Muscle layer of duodenum (tissue), 2 donors: ENCODE measurements around the gene B3GAT3.
"Not testable (repeated sequence)": the region's sequence is repeated elsewhere in the genome, so short reads cannot be mapped to it uniquely, and the experiment has no call there.

Source experiments
- H3K27ac ChIP-seq: one replicate; pipeline ENCODE4 v1.7.0; 2013; ENCODE audit warnings: mild to moderate bottlenecking, low read length
- H3K27me3 ChIP-seq: one replicate; pipeline ENCODE4 v1.7.0; 2013; ENCODE audit warnings: low read depth, mild to moderate bottlenecking, control low read depth, low read length
- H3K36me3 ChIP-seq, 2 donors: one replicate each; pipeline ENCODE4 v1.7.0; 2013; ENCODE audit warnings: low read length in 2 of 2, control low read depth in 1 of 2, mild to moderate bottlenecking in 1 of 2; ENCODE audit not compliant: insufficient read depth in 2 of 2, control insufficient read depth in 1 of 2
- H3K4me1 ChIP-seq, 2 donors: one replicate each; pipeline ENCODE4 v1.7.0; 2013; ENCODE audit warnings: low read length in 2 of 2, mild to moderate bottlenecking in 2 of 2, control low read depth in 1 of 2, moderate library complexity in 1 of 2; ENCODE audit not compliant: insufficient read depth in 2 of 2, control insufficient read depth in 1 of 2
- H3K4me3 ChIP-seq, 2 donors: one replicate each; pipeline ENCODE4 v1.7.0; 2013; ENCODE audit warnings: low read length in 2 of 2, low read depth in 1 of 2, mild to moderate bottlenecking in 1 of 2
- H3K9me3 ChIP-seq, 2 donors: one replicate each; pipeline ENCODE4 v1.7.0; 2013; ENCODE audit warnings: low read length in 2 of 2, control low read depth in 1 of 2, mild to moderate bottlenecking in 1 of 2; ENCODE audit not compliant: control insufficient read depth in 1 of 2
- donor health status: healthy.

Gene B3GAT3

DNA sequence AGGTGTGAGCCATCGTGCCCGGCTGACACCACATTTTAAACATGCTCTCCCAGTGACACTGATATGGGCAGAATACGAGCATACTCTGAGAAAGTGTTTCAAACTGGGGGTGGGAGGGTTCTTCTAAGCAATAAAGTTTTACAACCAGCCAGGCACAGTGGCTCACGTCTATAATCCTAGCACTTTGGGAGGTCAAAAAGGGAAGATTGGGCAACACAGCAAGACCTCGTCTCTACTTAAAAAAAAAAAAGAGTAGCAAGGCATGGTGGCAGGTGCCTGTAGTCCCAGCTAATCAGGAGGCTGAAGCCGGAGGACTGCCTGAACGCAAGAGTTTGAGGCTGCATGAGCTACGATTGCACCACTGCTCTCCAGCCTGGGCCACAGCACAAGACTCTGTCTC lies 22.4 kb upstream of the B3GAT3 start:
- peaks cover 15 to 42% of the 10 kb centered on the region in 2 donors for H3K36me3 ChIP-seq
- no peak overlapping the region for H3K27ac ChIP-seq
- H3K27me3 ChIP-seq, result no peaks in the 10 kb centered on the region
- H3K9me3 ChIP-seq, result no peaks in the 10 kb centered on the region
- peaks cover 6 to 25% of the 10 kb centered on the region in 2 donors for H3K4me1 ChIP-seq
- H3K4me3 ChIP-seq, result no peak overlapping the region

DNA sequence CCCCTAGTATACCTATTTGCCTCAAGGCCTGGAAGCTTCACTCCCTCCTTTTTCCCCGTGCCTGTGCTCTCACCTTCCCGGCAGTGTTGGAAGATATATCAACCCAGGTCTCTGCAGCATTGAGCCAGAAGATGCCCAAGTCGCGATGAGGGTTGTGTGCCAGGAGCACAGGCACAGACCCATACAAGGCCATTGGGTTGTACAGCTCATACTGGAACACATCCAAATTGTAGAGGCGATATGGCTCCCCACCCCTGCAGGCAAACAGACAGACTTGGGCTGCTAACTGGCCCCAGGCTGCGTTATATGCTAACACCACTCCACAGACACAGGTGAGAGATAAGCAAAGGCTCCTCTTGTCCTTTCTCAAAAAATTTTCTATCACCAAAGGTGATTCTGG lies 10.7 kb upstream of the B3GAT3 start:
- Histone ChIP-seq H3K27ac (no peak overlapping the region), H3K9me3 (no peaks in the 10 kb centered on the region), H3K27me3 (no peaks in the 10 kb centered on the region), H3K4me1 (no peaks in the 10 kb centered on the region), H3K36me3 (peaks cover 66 to 79% of the 10 kb centered on the region in 2 donors), H3K4me3 (no peak overlapping the region)

- H3K4me1 ChIP-seq, result no peaks in the 10 kb centered on the region
- H3K27me3 ChIP-seq, result no peaks in the 10 kb centered on the region
- H3K36me3 ChIP-seq, result peaks cover 65 to 76% of the 10 kb centered on the region in 2 donors
- H3K4me3 ChIP-seq, result no peak overlapping the region
- H3K27ac ChIP-seq, result no peak overlapping the region
- no peaks in the 10 kb centered on the region for H3K9me3 ChIP-seq
These were observed 5.9 kb upstream of the B3GAT3 start for GRCh38 chr11:62627713-62628112.

- Histone ChIP-seq H3K9me3 (no peaks in the 10 kb centered on the region), H3K36me3 (peaks cover 23 to 29% of the 10 kb centered on the region in 2 donors), H3K27ac (peak overlapping the region; percentile 90), H3K27me3 (no peaks in the 10 kb centered on the region), H3K4me3 (peak overlapping the region; percentile 81 to 94), H3K4me1 (peaks cover 9% of the 10 kb centered on the region in 2 donors)
These were observed 797 bp upstream of the B3GAT3 start for GRCh38 chr11:62622476-62623089.

DNA sequence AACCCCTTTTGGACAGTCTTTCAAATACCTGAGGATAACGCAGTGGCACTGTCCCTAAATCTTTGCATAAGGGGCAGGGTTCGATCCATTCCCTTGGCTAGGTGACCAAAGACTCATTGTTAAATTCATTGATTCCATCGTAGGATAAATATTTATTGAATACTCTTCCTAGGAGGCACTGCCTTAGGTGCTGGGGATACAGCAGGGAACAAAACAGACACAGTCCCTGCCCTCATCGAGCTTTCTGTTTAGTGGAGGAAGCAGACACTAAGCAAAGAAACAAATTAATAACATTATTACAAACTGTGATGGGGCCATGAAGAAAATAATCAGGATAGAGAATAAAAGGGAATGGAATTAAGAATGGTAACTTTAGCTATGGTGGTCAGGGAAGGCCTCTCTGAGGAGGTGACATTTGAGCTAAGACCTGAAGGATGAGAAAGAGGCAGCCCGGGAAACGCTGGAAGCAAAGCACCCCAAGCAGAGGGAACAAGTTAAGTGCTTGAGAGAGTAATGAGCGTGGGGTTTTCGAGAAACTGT lies 689 bp downstream of the B3GAT3 start:
- peaks cover 9% of the 10 kb centered on the region in 2 donors for H3K4me1 ChIP-seq
- peaks cover 11 to 28% of the 10 kb centered on the region in 2 donors for H3K36me3 ChIP-seq
- H3K4me3 ChIP-seq, result peak overlapping the region; percentile 81 to 94
- H3K27ac ChIP-seq, result peak overlapping the region; percentile 92
- H3K27me3 ChIP-seq, result no peaks in the 10 kb centered on the region
- H3K9me3 ChIP-seq, result no peaks in the 10 kb centered on the region

GRCh38 chr11:62616957-62617356 lies 4.8 kb downstream of the B3GAT3 start:
- H3K27me3 ChIP-seq, H3K4me3 ChIP-seq, H3K27ac ChIP-seq, H3K9me3 ChIP-seq: not testable (repeated sequence)
- Histone ChIP-seq H3K36me3 (peaks cover 7 to 15% of the 10 kb centered on the region in 2 donors), H3K4me1 (peaks cover 9 to 14% of the 10 kb centered on the region in 2 donors)

DNA sequence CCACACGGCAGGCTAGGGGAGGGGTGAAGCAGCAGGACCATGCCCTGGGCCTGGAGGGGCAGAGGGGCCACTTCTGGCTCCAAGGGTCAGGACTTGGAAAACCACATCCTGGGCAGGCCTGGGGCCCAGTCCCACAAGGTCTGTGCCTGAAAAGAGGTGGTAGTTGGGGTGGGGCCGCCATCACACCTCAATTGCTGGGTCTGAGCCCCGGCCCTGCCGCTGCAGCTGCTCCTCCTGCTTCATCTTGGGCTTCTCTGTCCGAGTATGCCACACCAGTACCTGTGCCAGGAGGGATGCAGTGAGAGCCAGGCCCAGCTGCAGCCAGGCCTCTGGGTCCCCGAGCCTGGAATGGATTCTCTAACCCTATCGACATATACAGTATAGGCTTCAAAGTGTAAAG lies 6.3 kb downstream of the B3GAT3 start:
- Histone ChIP-seq H3K4me3 (no peak overlapping the region), H3K4me1 (peaks cover 6 to 21% of the 10 kb centered on the region in 2 donors), H3K27me3 (no peaks in the 10 kb centered on the region), H3K27ac (no peak overlapping the region), H3K36me3 (peaks cover 8 to 15% of the 10 kb centered on the region in 2 donors), H3K9me3 (no peaks in the 10 kb centered on the region)

DNA sequence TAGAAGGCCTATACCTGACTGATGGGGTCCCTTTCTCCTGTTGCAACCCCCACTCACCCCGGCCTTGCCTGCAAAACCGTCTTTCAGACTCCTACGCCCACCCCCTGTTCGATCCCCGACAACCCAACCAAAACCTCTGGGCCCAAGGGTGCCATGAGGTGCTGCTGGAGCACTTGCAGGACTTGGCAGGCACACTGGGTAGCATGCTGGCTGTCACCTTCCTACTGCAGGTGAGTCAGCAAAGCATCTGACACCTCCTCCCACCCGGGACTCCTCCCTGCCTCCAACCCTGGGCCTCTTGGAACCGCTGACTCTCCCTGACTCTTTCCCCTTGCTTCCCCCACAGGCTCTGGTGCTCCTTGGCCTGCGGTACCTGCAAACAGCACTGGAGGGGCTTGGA lies 7.5 kb downstream of the B3GAT3 start:
- no peaks in the 10 kb centered on the region for H3K27me3 ChIP-seq
- H3K27ac ChIP-seq, result no peak overlapping the region
- H3K9me3 ChIP-seq, result no peaks in the 10 kb centered on the region
- H3K4me3 ChIP-seq, result no peak overlapping the region
- peaks cover 5 to 18% of the 10 kb centered on the region in 2 donors for H3K4me1 ChIP-seq
- peaks cover 11 to 15% of the 10 kb centered on the region in 2 donors for H3K36me3 ChIP-seq

DNA sequence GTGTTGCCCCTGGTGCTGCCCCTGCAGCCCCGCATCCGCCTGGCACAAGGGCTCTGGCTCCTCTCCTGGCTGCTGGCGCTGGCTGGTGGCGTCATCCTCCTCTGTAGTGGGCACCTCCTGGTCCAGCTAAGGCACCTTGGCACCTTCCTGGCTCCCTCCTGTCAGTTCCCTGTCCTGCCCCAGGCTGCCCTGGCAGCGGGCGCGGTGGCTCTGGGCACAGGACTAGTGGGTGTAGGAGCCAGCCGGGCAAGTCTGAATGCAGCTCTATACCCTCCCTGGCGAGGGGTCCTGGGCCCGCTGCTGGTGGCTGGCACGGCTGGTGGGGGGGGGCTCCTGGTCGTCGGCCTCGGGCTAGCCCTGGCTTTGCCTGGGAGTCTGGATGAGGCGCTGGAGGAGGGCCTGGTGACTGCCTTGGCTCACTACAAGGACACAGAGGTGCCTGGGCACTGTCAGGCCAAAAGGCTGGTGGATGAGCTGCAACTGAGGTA lies 8.5 kb downstream of the B3GAT3 start:
- no peaks in the 10 kb centered on the region for H3K27me3 ChIP-seq
- peaks cover 15 to 22% of the 10 kb centered on the region in 2 donors for H3K36me3 ChIP-seq
- H3K9me3 ChIP-seq, result no peaks in the 10 kb centered on the region
- peak overlapping the region in 1 of 2 donors; percentile 72 for H3K4me3 ChIP-seq
- peaks cover 5 to 18% of the 10 kb centered on the region in 2 donors for H3K4me1 ChIP-seq
- H3K27ac ChIP-seq, result peak overlapping the region; percentile 23

GRCh38 chr11:62612366-62613290 lies 9.2 kb downstream of the B3GAT3 start, which contains the start of the genes EML3 and ROM1:
EML3 (minus strand) TSS chr11:62612775; CDS start chr11:62612457, 318 bp downstream.
ROM1 (plus strand) TSS chr11:62613257; CDS start chr11:62613282, 25 bp downstream.
- Histone ChIP-seq H3K4me1 (peaks cover 5 to 18% of the 10 kb centered on the region in 2 donors), H3K9me3 (no peaks in the 10 kb centered on the region), H3K4me3 (peak within 1 kb of the TSS; percentile 72 to 90), H3K27ac (peak within 1 kb of the TSS; percentile 91), H3K36me3 (peaks cover 22 to 29% of the 10 kb centered on the region in 2 donors), H3K27me3 (no peaks in the 10 kb centered on the region)
